HG02840 (cell line): ENCODE data around the gene ITGAL.
A peak's percentile ranks its signal among the peaks of the same experiment; 100 is the strongest.

ENCODE experiments used
- ATAC-seq: cut with Tn5 transposase; IDR thresholded peaks from one replicate; pipeline ENCODE4 v1.9.1; 2021; ENCODE audit warnings: mild to moderate bottlenecking, moderate library complexity, moderate number of reproducible peaks; ENCODE audit not compliant: unreplicated experiment, low FRiP score

ITGAL gene

GRCh38 chr16:30565526-30565925 is 93.0 kb downstream of the ITGAL start:
- ATAC-seq: no peak

- ATAC-seq: no peak
Measured at GRCh38 chr16:30565984-30566383, 93.4 kb downstream of the ITGAL start.

DNA sequence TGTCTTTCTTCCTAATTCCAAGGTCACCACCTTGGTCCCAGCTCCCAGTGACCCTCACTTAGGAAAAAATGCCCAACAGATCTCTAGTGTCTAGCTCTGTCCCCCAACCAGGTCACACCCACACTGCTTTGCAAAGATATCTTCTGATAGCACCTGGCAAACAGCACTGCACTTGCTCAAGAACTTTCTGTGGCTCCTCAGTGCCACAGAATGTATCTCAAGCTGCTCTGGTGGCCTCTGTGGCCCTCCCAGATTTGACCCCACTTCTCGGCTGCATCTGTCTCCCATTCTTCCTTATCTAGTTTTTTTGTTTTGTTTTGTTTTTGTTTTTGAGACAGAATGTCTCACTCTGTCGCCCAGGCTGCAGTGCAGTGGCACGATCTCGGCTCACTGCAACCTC is 94.0 kb downstream of the ITGAL start:
- ATAC-seq: no peak

DNA sequence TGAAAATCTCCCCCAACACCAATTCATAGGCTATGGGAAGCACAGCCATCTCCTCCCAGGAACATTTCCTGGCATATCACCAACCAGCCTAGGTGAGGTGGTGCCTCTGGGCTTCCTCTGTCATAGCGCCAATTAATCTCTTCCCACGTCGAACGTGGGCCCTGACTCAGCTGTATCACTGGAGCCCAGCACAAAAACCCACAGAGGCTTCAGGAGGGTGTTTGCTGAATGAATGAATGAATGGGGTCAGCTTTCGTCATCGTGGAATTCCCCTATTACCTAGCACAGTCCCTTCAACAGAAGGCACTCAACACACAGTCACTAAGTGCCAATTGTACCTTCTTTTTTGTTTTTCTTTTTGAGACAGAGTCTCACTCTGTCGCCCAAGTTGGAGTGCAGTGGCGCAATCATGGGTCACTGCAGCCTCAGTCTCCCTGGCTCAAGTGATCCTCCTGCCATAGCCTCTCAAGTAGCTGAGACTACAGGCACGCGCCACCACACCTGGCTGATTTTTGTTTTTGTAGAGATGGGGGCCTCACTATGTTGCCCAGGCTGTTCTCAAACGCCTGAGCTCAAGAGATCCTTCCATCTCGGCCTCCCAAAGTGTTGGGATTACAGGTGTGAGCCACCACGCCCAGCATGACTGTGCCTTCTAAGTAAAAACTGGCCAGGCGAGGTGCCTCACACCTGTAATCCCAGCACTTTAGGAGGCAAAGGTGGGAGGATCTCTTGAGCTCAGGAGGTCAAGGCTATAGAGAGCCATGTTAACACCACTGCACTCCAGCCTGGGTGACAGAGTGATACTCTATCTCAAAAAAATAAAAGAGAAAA is 94.8 kb downstream of the ITGAL start:
- no peak for ATAC-seq

DNA sequence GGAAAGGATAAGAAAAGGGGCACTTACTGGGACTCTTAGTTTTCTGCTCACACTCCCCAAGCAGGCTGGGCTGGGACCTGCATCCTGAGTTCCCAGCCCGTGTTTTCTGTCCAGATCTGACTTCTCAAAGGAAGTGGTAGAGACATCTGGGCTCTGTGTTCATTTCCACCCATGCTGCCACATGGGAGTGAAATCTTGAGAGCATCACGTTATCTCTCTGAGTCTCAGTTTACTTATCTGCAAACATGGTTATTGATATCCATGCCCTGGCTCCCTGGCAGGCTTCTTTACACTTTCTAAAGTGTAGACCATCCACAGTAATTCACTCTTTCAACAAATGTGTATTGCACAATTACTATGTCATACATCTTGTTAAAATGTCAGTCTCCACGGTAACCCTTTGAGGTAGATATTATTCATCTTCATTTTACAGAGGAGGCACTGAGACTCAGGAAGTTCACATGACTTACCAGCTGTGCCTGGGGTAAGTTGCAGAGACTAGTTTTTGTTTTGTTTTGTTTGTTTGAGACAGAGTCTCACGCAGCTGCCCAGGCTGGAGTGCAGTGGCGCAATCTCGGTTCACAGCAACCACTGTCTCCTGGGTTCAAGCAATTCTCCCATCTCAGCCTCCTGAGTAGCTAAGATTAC is 95.6 kb downstream of the ITGAL start:
- ATAC-seq: no peak

DNA sequence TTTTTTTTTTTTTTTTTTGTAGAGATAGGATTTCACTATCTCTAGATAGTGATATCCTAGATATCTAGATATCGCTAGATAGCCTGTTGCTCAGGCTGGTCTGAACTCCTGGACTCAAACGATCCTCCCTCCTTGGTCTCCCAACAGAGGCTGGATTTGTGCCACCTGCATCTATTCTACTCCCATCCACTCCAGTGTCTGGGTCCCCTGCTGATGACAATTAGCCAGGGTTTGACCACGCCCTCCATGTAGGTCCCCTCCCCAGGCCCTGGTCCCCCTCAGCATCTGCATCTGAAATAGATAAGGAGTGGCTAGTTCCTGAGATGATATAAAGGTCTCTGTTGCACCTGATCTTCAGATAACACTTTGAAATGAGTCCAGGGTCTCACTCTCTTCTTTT is 96.7 kb downstream of the ITGAL start:
- no peak for ATAC-seq

GRCh38 chr16:30569746-30570635 is 97.4 kb downstream of the ITGAL start:
- no peak for ATAC-seq

- ATAC-seq: no peak
Measured at GRCh38 chr16:30570636-30571444, 98.3 kb downstream of the ITGAL start.

DNA sequence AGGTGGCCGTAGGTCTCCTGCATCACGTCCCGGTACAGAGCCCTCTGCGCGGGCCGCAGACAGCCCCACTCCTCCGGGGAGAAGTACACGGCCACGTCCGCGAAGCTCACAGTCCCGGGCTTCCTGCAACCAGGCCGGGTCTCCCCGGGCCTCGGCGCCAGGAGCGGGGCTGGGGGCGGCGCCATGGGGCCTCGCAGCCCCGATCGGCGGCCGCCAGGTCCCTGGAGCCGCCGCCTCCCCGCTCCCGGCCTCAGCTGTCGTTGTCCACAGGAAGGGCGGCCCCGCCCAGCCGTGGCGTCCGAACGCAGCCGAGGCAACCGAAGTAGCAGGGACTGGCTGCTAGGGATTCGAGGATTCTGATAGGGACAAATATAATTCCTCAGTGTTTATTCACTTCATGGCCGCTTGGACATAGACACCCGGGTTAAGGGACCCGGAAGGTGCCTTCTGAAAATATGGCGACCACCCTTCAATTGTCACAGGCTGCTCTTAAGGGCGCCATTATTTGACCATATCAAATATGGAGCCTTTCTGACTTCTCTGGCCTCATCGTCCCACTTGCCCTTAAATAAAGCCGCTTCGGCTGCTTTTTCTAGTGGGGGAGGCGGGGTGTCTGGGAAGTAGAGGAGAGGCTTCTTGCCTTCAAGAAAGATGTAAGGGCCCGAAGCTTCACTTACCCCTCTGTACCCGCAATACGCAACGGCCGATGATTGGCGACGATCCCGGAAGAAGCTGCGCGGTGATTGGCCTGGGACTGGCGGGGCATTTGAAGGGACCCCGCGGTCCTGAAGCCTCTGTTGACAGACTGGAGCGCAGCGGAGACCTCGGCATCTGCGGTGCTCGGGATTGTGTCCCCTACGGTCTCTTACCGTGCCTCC is 99.1 kb downstream of the ITGAL start, which contains the start of gene ZNF688:
Gene ZNF688, minus strand, starts transcription at position 270 of the 878 bp plus-strand sequence. Its CDS starts 85 bp downstream, at position 185.
- peak; percentile 70 for ATAC-seq
